NCI-H2029 (cell line): ENCODE data around the gene SPART.

ENCODE experiments used
- DNase-seq: peaks from one replicate; lab custom pipeline; 2025; lab: John Stamatoyannopoulos, UW

Gene SPART

GRCh38 chr13:36346222-36347083 is at the start of gene SPART:
SPART (minus strand) TSS chr13:36346394; CDS start chr13:36335830, 10,564 bp downstream.
- DNase-seq = peak; percentile 49

GRCh38 chr13:36395280-36395679 is 49.1 kb upstream of the SPART start:
- DNase-seq = no peak

- no peak for DNase-seq
Measured at GRCh38 chr13:36385489-36385888, 39.3 kb upstream of the SPART start.

GRCh38 chr13:36382030-36382429 is 35.8 kb upstream of the SPART start:
- no peak for DNase-seq

- no peak for DNase-seq
Measured at GRCh38 chr13:36377826-36378468, 31.8 kb upstream of the SPART start.

- no peak for DNase-seq
Measured at GRCh38 chr13:36374063-36374462, 27.9 kb upstream of the SPART start.

- DNase-seq = no peak
Measured at GRCh38 chr13:36371185-36371584, 25.0 kb upstream of the SPART start.

GRCh38 chr13:36370108-36370429 is 23.9 kb upstream of the SPART start:
- no peak for DNase-seq

GRCh38 chr13:36369268-36370107 is 23.3 kb upstream of the SPART start:
- no peak for DNase-seq

- no peak for DNase-seq
Measured at GRCh38 chr13:36366031-36366430, 19.8 kb upstream of the SPART start.

GRCh38 chr13:36363366-36363863 is 17.2 kb upstream of the SPART start:
- no peak for DNase-seq

GRCh38 chr13:36362914-36363313 is 16.7 kb upstream of the SPART start:
- no peak for DNase-seq

GRCh38 chr13:36362251-36362650 is 16.1 kb upstream of the SPART start:
- no peak for DNase-seq

- DNase-seq = no peak
Measured at GRCh38 chr13:36360903-36361302, 14.7 kb upstream of the SPART start.

GRCh38 chr13:36359301-36359950 is 13.2 kb upstream of the SPART start:
- no peak for DNase-seq

- no peak for DNase-seq
Measured at GRCh38 chr13:36358175-36358718, 12.1 kb upstream of the SPART start.

- no peak for DNase-seq
Measured at GRCh38 chr13:36357692-36358091, 11.5 kb upstream of the SPART start.

- no peak for DNase-seq
Measured at GRCh38 chr13:36357231-36357630, 11.0 kb upstream of the SPART start.

- DNase-seq = no peak
Measured at GRCh38 chr13:36356058-36356457, 9.9 kb upstream of the SPART start.

GRCh38 chr13:36355632-36356031 is 9.4 kb upstream of the SPART start:
- DNase-seq = no peak

GRCh38 chr13:36354842-36355623 is 8.8 kb upstream of the SPART start:
- no peak for DNase-seq
